NCI-H510A treated with DMSO at 0.1 percent for 48 hours (cell line): ENCODE results near the gene NGEF.
"Not testable (repeated sequence)": the region's sequence is repeated elsewhere in the genome, so short reads cannot be mapped to it uniquely, and the experiment has no call there.

Experiments used
- DNase-seq: peaks from one replicate; lab custom pipeline; 2025; lab: John Stamatoyannopoulos, UW

Gene NGEF

DNA sequence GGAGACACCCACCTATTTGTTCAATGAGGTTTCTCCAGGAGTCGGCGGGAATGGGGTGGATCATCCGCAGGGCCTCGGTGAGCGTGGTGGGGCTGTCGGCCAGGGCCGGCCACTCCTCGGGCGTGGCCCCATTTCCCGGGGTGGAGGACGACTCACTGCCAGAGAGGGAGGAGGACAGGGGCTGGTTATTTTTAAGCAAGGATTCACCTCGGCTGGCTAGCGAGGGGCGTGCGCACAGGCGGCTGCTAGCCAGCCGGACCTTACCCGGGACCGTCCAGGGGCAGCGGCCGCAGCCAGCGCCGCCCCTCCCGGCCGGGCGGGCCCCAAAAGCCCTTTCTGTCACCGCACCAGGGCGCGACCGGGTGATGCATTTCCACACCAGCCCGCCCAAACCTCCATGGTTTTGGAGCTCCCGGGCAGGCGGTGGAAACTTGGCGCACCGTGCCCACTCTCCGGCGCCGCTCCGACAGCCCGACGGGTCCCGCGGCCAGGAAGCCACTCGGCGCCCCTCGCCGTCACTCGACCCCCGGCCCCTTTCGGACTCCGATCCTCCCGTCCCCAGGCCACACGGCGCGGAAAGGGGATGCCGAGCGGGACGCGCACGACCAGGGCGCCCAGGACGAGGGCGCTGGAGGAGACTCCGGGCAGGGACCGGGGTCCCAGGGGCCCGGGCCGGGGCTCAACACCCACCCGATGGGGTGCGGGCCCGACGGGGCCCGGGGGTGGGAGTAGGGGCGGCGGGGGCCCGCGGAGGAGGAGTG, 85.8 kb downstream of the NGEF start:
- DNase-seq = no peak

- DNase-seq = no peak
Measured at GRCh38 chr2:232926431-232926939, 86.6 kb downstream of the NGEF start.

DNA sequence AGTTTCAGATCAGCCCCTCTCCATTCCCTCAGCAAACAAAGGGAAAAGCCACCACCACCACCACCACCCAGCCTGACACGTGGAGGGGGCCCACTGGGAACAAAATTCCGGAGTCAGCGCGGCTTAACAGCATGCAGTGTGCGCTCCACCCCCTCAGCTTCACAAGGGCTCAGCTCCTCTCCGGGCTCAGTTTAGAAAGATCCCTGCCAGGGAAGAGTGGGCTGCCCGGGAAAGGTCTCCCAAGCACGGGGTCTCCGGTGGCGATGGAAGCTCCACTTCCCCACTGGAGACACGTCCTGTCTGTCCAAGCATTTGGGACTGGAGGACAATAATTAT, 87.3 kb downstream of the NGEF start:
- DNase-seq = no peak

DNA sequence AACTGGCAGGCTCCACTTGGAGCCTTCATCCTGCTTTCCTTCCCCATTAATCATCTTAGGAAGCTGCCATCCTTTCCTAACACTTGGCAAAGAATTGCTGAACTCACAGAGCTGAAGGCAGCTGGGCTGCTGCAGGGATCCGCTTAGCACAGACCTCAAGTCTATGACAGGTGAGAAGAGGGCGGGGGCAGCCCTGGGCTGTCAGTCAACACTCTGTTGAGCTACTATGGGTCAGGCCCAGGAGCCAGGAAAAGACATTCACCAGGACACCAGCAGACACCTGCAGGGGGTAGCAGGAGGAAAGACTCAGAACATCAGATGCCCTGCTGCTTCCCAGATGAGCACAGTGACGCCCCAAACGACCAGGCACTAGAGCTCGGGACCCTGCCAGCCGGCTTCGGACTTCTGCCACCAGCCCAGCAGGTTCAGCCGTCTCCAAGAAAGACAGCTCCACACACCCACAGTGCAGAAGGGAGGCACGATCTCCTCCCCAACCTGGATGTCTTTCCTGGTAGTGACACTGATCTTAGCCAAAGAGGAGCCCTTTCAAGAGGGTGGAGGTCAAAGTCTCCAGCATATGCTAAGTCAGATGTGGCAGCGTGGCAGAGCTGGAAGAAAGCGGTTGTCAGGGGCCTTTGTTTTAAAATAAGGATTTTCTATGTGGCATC, 87.8 kb downstream of the NGEF start:
- DNase-seq = no peak

DNA sequence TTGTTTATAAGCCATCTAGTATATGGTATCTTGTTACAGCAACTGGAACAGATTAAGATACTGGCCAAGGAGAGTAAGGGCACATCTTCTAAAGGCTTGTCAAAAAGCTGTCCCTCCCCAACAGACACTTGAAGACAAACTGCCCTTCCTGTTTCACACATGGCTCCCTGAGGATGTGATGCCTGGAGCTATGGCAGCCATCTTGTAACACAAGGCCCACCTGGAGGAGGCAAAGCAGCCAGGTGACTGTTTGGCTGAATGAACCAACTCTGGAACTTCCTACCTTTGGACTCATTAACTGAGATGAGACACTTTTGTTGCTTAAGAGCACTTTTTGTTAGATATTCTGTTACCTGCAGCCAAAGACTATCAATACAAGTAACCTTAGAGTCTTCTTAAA, 88.6 kb downstream of the NGEF start:
- DNase-seq = no peak

DNA sequence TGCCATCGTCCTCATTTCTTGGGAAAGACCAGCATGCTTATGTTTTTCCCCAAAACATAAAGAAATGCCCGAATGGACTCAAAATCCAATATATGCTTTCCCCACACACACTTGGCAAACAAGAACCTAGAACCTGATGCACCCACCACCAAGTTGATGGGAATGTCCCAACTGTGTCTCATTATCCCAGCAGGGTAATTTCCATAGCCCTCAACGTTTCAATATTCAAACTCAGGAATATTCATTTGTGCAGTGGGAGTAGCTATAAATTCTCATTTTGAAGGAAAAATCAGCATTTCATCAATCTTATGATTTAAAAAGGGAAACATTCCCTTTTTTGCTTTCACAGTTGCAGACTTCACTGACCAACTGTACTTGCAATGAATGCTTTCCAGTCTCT, 92.3 kb downstream of the NGEF start:
- no peak for DNase-seq

DNA sequence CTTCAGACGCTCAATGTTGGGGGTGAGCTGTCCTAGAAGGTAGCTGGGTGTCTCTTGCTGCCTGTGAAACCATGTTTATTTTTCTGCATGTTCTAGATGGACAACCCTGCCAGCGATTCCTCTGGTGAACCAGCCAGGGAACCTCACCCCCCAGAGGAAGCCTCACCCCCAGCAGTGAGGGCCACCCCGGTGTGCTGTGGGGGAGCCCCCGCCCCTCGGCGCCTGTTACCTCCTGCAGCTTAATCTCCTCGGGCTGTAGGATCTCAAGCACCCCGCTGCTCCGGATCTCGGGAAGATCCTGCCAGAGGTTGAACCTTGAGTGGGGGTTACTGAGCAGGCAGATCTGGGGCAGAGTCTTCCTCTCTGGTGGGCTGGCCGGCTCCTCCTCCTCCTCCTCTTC, 93.0 kb downstream of the NGEF start:
- DNase-seq = no peak

GRCh38 chr2:232919141-232919540, 93.9 kb downstream of the NGEF start:
- DNase-seq = no peak

DNA sequence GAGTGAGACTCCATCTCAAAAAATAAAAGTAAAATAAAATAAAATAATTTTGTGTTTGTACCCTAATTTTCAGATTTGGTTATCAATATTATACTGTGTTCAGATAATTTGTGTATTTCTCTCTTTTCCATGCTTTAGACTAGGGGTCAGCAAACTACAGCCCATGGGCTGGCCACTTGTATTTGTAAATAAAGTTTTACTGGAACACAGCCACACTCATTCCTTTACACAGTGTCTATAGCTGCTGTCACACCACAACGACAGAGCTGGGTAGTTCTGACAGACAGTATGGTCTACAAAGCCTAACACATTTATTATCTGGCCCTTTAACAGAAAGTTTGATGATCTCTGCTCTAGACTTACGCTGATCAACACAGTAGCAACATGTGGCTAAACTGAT, 99.2 kb downstream of the NGEF start:
- no peak for DNase-seq

DNA sequence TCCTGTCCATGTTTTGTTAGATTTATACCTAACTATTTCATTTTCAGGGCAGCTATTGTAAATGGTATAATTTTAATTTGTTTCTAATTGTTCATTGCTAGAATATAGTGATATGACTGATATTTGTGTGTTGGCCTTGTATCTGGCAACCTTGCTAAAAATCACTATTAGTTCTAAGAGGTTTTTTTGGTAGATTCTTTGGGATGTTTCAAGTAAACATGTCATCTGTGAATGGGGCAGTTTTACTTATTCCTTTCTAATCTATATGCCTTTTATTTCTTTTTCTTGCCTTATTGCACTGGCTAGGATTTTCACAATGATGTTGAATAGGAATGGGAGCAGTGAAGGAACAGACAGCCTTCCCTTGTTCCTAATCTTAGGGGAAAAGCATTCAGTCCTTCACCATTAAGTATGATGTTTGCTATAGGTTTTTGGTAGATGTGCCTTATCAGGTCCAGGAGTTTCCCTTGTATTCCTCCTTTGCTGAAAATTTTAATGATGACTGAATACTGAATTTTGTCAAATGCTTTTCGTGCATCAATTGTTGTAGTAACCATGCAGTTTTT, 101.3 kb downstream of the NGEF start:
- DNase-seq = no peak

DNA sequence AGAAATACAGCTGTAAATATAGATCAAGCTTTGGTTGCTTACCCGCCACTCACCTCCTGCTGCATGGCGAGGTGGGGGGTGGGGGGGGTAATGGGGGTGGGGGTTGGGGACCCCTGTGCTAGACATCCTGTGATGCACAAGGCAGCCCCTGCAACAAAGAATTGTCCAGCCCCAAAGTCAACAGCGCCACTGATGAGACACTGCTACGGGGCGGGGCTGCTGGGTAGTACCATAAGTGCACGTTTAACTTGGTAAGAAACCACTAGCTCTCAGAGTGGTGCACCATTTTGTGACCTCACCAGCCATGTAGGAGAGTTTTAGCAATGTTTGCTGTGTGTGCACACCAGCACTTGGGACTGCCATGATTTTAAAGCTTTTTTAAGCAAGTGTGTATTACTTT, 102.7 kb downstream of the NGEF start:
- no peak for DNase-seq

DNA sequence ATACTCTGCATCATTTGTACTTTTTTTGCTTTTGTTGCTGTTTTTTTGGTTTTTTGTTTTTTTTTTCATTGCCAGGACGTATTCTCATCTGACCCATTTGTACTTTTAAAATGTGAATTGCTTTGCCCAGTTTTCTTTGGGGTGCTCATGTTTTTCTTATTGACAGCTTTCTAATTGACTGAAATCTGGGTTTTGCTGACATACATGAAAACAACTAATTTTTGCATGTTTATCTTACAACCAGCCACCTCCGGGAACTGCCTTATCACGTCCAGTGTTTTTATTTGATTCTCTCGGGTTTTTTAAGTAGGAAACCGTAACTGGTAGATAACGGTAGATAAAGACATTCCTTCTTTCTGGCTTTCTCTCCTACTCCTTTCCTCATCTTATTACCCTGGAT, 104.4 kb downstream of the NGEF start:
- DNase-seq = no peak

GRCh38 chr2:232907718-232908085, 105.4 kb downstream of the NGEF start:
- DNase-seq = not testable (repeated sequence)

DNA sequence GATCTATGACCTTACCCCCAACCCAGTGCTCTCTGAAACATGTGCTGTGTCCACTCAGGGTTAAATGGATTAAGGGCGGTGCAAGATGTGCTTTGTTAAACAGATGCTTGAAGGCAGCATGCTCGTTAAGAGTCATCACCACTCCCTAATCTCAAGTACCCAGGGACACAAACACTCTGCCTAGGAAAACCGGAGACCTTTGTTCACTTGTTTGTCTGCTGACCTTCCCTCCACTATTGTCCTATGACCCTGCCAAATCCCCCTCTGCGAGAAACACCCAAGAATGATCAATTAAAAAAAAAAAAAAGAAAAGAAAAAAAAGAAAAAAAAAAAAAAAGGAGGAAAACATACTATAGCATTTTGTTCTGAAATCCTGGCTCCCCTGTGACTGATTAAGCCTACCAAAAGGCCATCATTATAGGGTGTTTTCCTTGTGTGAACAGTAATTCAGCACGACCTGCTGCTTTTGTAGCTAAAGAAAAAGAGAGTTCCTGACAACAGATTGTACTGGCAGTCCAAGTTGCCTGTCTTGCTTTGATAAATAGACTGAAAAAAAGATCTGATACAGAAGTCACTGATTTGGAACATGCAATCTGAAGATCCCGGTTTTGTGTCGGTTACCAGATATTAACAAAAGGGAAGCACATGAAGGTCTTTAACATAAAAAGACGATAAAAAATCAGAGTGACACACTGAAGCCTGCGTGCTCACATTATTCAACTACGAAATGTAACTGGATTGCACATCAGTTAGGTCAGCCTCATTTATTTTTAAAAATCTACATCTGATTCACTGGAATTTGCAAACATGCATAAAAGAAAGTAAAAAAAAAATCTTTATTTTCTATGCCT, 106.0 kb downstream of the NGEF start:
- peak; percentile 48 for DNase-seq

GRCh38 chr2:232903989-232904388, 109.1 kb downstream of the NGEF start:
- DNase-seq = no peak

GRCh38 chr2:232901736-232902578, 111.1 kb downstream of the NGEF start:
- DNase-seq = no peak

DNA sequence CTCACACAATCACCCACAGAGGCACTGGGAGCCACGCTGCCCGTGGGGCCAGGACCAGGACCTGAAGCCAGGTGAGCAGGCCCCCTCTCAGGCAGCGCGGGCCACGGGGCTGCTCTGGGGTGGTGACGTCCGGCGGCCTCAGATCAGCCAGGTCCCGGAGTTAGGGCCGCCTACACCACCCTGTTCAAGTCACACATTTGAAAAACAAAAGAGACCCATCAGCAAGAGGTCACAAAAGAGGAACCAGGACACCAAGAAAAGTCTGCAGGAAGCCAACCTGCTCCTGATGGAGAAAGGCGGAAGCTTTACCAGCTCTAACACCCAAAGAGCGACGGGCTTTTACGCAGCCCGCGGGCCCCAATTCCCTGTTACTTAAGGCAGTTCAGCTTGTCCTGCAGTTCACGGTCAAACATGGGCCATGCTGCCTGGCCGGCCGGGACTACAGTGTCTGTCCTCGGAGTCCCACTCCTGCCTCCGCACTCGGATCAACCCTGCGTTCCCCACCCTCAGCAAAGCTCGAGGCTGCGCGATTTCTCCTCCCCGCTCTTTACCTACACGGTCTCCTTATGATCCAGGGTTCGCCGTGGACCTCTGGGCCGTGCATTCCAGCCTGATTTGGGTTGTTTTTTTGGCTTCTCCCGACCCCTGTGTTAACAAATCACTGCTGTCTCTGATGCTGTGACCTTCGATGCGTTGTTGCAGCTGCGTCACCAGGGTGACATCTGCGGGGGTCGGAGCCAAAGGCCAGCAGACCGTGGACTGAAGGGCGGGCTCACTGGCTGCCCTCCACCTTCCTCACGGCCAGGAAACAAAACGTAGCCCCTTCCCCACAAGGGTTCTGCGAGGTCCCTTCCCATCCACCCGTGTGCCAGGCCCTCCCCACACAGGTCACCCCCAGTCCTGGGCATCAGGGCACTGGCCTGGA, 112.0 kb downstream of the NGEF start:
- DNase-seq = no peak

DNA sequence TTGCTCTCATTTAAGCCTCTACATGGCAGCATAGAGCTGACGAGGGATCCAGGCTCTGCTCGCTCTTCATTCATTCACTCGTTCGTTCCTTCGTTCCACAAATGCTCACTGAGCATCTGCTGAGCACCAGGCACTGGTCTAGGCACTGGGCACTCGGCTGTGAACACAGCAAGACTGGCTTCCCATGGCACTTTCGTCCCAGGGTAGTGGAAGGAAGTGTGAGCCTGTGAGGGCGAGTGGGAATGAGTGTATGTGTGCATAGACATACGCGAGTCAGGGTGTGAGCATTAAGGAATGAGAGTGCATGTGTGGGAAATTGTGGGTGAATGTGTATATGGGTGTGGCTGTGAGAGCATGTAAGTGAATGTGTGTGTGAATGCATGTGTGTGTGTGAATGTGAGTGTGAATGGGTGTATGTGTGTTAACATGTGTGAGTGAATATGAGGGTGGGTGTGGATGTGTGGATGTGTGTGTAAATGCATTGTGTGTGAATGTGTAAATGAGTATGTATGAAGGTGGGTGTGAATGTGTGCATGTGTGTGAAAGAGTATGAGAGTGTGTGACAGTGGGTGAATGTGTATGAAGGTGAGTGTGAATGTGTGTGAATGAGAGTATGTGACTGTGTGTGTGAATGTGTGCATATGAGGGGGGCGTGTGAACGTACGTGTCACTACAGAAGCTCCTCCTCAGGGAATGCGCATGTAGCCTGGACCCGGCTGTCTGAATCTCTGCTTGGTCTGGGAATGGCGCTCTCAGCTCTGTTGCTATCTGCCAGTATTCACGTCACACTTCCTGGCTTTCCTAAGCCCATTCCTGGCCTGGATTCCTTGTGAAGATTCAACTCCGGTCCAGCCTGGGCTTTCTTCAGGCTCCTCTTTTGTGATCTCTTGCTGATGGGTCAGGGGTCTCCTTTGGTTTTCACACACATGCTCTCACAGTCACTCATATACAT, 114.2 kb downstream of the NGEF start:
- no peak for DNase-seq
